GM12878 (cell line): ENCODE data around the gene DEGS2. TPM values are rescaled to one million over a fixed set of nuclear protein-coding genes. Genes with fewer than 3 reads are reported as not detected.

ENCODE experiments used
- ATAC-seq: fragments of 200-7000 bp; cut with Tn5 transposase; 3 replicates; pipeline ENCODE4 v1.9.1; 2020; ENCODE audit warnings: mild to moderate bottlenecking, moderate library complexity
- BruUV-seq: library from RNA; stranded (reverse); fragments of 400-500 nt; replicated peaks from 2 replicates; lab custom pipeline; 2021; lab: Mats Ljungman, UMichigan
- CTCF ChIA-PET: fragments of 300-600 bp; sonication (Branson Sonifier 250); formaldehyde crosslinking; extraction: SDS; loops from one replicate; lab custom pipeline; 2021; ENCODE audit warnings: inconsistent platforms; lab: Yijun Ruan, JAX
- POLR2A ChIA-PET: fragments of 350-600 bp; formaldehyde crosslinking; extraction: SDS; loops from one replicate; lab custom pipeline; 2021; ENCODE audit warnings: inconsistent platforms; lab: Charles Lee
- RAD21 ChIA-PET: fragments of 300-600 bp; sonication (Branson Sonifier 250); formaldehyde crosslinking; loops from one replicate; lab custom pipeline; 2023; ENCODE audit warnings: antibody characterized with exemption; ENCODE audit not compliant: unreplicated experiment; lab: Charles Lee
- SMC1A ChIA-PET: fragments of 300-600 bp; sonication (Branson Sonifier 250); formaldehyde crosslinking; loops from one replicate; lab custom pipeline; 2023; ENCODE audit not compliant: unreplicated experiment, uncharacterized antibody; lab: Charles Lee
- DNase-seq: peaks from one replicate; pipeline ENCODE4 v3.0.0-alpha.2; 2011; ENCODE audit warnings: low read depth, low spot score
- FAIRE-seq: peaks from 3 replicates; lab custom pipeline; 2011; peaks lifted over from hg19 to GRCh38; lab: Jason Lieb, UNC
- H2AFZ ChIP-seq: 2 replicates; pipeline ENCODE4 v1.6.0; 2011; ENCODE audit warnings: low read depth, low read length, control low read depth; ENCODE audit not compliant: control insufficient read depth
- H3K27ac ChIP-seq: 2 replicates; pipeline ENCODE4 v1.5.1; 2011; ENCODE audit warnings: control low read depth; ENCODE audit not compliant: control insufficient read depth, insufficient read depth
- H3K27me3 ChIP-seq, 2 experiments: replicated peaks in 1 of 2; 2 replicates each; pipeline versions ENCODE4 v1.6.0 to v1.6.1; 2011; ENCODE audit warnings: low read length in 1 of 2; ENCODE audit not compliant: control insufficient read depth in 2 of 2, insufficient read depth in 2 of 2
- H3K36me3 ChIP-seq, 2 experiments: 2 replicates each; pipeline ENCODE4 v1.5.1; 2011; ENCODE audit warnings: low read length in 1 of 2; ENCODE audit not compliant: control insufficient read depth in 2 of 2, insufficient read depth in 2 of 2
- H3K4me1 ChIP-seq: 2 replicates; pipeline ENCODE4 v1.6.1; 2011; ENCODE audit warnings: mild to moderate bottlenecking, low read length, moderate library complexity, mixed read lengths; ENCODE audit not compliant: control insufficient read depth, insufficient read depth
- H3K4me2 ChIP-seq: 2 replicates; pipeline ENCODE4 v1.6.0; 2011; ENCODE audit warnings: control low read depth; ENCODE audit not compliant: control insufficient read depth, insufficient read depth
- H3K4me3 ChIP-seq: fragments of 200-600 bp; sonication (generic); 2 replicates; pipeline ENCODE4 v1.5.1; 2016
- H3K79me2 ChIP-seq: 2 replicates; pipeline ENCODE4 v1.6.0; 2011; ENCODE audit warnings: low read length; ENCODE audit not compliant: control insufficient read depth, insufficient read depth
- H3K9ac ChIP-seq: 2 replicates; pipeline ENCODE4 v1.8.0; 2011; ENCODE audit warnings: low read length, control low read depth, mixed read lengths; ENCODE audit not compliant: control insufficient read depth, insufficient read depth
- H3K9me3 ChIP-seq: replicated peaks from 3 replicates; pipeline ENCODE4 v1.5.1; 2011; ENCODE audit warnings: mild to moderate bottlenecking, low read length; ENCODE audit not compliant: control insufficient read depth, insufficient read depth
- H4K20me1 ChIP-seq: 2 replicates; pipeline ENCODE4 v1.6.0; 2011; ENCODE audit not compliant: control insufficient read depth, insufficient read depth
- POLR2AphosphoS2 ChIP-seq: IDR thresholded peaks from 2 replicates; pipeline ENCODE4 v1.6.1; 2011; ENCODE audit warnings: low read depth, mild to moderate bottlenecking, low read length, improper control_type of control experiment, moderate library complexity
- ZSCAN29 ChIP-seq: fragments of 450-650 bp; IDR thresholded peaks from 2 replicates; pipeline ENCODE4 v1.6.1; 2017; ENCODE audit warnings: mild to moderate bottlenecking, moderate library complexity
- WGBS: methylation state at CpG from one replicate; pipeline ENCODE4 v1.1.6; 2016; ENCODE audit warnings: low lambda C conversion rate; ENCODE audit not compliant: insufficient replicate concordance, insufficient coverage; ENCODE audit errors: missing lambda C conversion rate; 5-methylcytosine and 5-hydroxymethylcytosine counted together
- in situ Hi-C: fragments of 300-500 bp; cut with MboI; formaldehyde crosslinking; loops from 9 replicates; pipeline ENCODE4 v1.14.3; 2018; ENCODE audit warnings: mixed read lengths
- intact Hi-C: fragments of 100-400 bp; cut with micrococcal nuclease; formaldehyde crosslinking; loops from one replicate; pipeline ENCODE4 v1.14.2; 2022; ENCODE audit not compliant: unreplicated experiment
- polyA plus RNA-seq, 11 experiments: library from polyadenylated mRNA; depleted of rRNA in 4 of 11; unstranded in 6 of 11; stranded (reverse) in 5 of 11; fragments of >200 nt; fragmentation: Nextera tagmentation in 4 of 11; fragmentation: Illumina TruSeq in 1 of 11; extraction: Ambion mirVana in 4 of 11; extraction: Trizol in 1 of 11; gene quantifications; 1 replicate in 1 of 11; 2 replicates in 10 of 11; pipeline versions ENCODE4 v1.2.1 to v1.2.3, GENCODE V29; 2011 to 2016; ENCODE audit warnings: inconsistent platforms in 2 of 11, missing spikeins in 2 of 11, low read depth in 1 of 11
- total RNA-seq, 4 experiments: library from RNA; depleted of rRNA in 3 of 4; stranded (reverse); fragments of >200 nt in 3 of 4; fragmentation: Illumina TruSeq in 1 of 4; extraction: Trizol in 1 of 4; gene quantifications; 2 replicates each; pipeline versions ENCODE4 v1.2.1 to v1.2.3, GENCODE V29; 2013 to 2021
- TF ChIP-seq, protein P1 (sequence below): fragments of 450-650 bp; IDR thresholded peaks from 2 replicates; pipeline ENCODE4 v1.6.1; 2018; ENCODE audit warnings: mild to moderate bottlenecking, low read depth, moderate library complexity; ENCODE audit not compliant: partially characterized antibody
- TF ChIP-seq, protein P2 (sequence below): IDR thresholded peaks from 2 replicates; pipeline ENCODE4 v1.6.1; 2011; ENCODE audit warnings: low read depth, mild to moderate bottlenecking, low read length, moderate library complexity, borderline replicate concordance; ENCODE audit errors: extremely low read depth
- TF ChIP-seq, protein P3 (sequence below): IDR thresholded peaks from 2 replicates; pipeline ENCODE4 v1.6.1; 2011; ENCODE audit warnings: borderline replicate concordance, low read depth, mild to moderate bottlenecking, moderate library complexity, mixed read lengths, low read length; ENCODE audit not compliant: insufficient read depth; ENCODE audit errors: extremely low read length

DEGS2 gene
- total and polyA plus RNA-seq, 10 of the 15 experiments (the other 5 are each of a cell fraction or from before 2014, with no cell fraction given): 0.01 to 2.5 (median 0.45) TPM; not detected in 1

DNA sequence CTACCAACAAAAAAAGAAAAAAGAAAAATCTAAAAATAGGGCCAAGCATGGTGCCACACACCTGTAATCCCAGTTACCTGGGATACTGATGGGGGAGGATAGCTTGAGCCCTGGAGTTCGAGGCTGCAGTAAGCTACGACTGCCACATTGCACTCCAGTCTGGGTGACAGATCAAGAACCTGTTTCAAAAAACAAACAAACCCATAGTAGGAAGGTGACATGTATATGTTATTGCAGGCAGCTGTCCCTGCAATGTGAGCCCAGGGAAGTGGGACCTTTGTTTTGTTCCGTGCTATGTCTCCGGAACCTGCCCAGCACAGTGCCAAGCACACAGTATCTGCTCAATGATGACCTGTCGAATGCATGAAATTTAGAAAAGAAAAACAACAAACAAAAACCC is 42.3 kb upstream of the DEGS2 start (continued):
- TF ChIP-seq, protein P1, sequence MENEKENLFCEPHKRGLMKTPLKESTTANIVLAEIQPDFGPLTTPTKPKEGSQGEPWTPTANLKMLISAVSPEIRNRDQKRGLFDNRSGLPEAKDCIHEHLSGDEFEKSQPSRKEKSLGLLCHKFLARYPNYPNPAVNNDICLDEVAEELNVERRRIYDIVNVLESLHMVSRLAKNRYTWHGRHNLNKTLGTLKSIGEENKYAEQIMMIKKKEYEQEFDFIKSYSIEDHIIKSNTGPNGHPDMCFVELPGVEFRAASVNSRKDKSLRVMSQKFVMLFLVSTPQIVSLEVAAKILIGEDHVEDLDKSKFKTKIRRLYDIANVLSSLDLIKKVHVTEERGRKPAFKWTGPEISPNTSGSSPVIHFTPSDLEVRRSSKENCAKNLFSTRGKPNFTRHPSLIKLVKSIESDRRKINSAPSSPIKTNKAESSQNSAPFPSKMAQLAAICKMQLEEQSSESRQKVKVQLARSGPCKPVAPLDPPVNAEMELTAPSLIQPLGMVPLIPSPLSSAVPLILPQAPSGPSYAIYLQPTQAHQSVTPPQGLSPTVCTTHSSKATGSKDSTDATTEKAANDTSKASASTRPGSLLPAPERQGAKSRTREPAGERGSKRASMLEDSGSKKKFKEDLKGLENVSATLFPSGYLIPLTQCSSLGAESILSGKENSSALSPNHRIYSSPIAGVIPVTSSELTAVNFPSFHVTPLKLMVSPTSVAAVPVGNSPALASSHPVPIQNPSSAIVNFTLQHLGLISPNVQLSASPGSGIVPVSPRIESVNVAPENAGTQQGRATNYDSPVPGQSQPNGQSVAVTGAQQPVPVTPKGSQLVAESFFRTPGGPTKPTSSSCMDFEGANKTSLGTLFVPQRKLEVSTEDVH: no peak
- TF ChIP-seq POLR2AphosphoS2: no peak
- no peak for TF ChIP-seq ZSCAN29

DNA sequence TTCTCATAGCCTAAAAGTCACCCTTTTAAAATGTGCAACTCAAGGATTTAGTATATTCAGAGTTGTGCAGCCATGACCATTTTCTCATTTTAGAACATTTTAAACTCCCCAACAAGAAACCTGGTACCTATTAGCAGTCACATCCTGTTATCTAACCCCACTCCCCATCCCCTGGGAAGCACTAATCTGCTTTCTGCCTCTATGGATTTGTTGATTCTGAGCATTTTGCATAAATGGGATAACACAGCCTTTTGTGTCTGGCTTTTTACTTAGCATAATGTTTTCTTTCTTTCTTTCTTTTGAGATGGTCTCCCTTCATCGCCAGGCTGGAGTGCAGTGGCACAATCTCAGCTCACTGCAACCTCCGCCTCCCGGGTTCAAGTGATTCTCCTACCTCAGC is 40.9 kb upstream of the DEGS2 start:
- in situ Hi-C loops: no loop called here
- ATAC-seq (no peak), DNase-seq (no peak), FAIRE-seq (no peak)
- no peaks in the 10 kb centered on the region for H3K27me3 ChIP-seq
- no peak overlapping the region for H3K4me3 ChIP-seq
- no peaks in the 10 kb centered on the region for H3K4me1 ChIP-seq
- H3K9ac ChIP-seq: no peak overlapping the region
- CTCF ChIA-PET: no interaction called here
- no peaks in the 10 kb centered on the region for H3K79me2 ChIP-seq
- H2AFZ ChIP-seq: no peak overlapping the region
- 76% methylated on average over 3 of the region's 3 CpGs for WGBS
- POLR2A ChIA-PET: no interaction called here
- H3K4me2 ChIP-seq: no peak overlapping the region
- TF ChIP-seq, protein P2, sequence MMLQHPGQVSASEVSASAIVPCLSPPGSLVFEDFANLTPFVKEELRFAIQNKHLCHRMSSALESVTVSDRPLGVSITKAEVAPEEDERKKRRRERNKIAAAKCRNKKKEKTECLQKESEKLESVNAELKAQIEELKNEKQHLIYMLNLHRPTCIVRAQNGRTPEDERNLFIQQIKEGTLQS: no peak
- TF ChIP-seq, protein P3, sequence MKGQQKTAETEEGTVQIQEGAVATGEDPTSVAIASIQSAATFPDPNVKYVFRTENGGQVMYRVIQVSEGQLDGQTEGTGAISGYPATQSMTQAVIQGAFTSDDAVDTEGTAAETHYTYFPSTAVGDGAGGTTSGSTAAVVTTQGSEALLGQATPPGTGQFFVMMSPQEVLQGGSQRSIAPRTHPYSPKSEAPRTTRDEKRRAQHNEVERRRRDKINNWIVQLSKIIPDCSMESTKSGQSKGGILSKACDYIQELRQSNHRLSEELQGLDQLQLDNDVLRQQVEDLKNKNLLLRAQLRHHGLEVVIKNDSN: no peak
- TF ChIP-seq, all 136 proteins: peak for 0
- RAD21 ChIA-PET: no interaction called here
- intact Hi-C loops: no loop called here
- no peaks in the 10 kb centered on the region for H4K20me1 ChIP-seq
- no peak overlapping the region for H3K27ac ChIP-seq
- SMC1A ChIA-PET: no interaction called here
- no peaks in the 10 kb centered on the region for H3K9me3 ChIP-seq
- no TSS peak for BruUV-seq
- no peaks in the 10 kb centered on the region for H3K36me3 ChIP-seq
